HEK293 (cell line): ENCODE data around the gene PRRC2C.

Source experiments
- CTCF ChIA-PET: fragments of 350-600 bp; formaldehyde crosslinking; extraction: SDS; loops from one replicate; lab custom pipeline; 2021; ENCODE audit warnings: antibody characterized with exemption; lab: Yijun Ruan, JAX
- POLR2A ChIA-PET: fragments of 300-600 bp; formaldehyde crosslinking; extraction: SDS; loops from one replicate; lab custom pipeline; 2020; ENCODE audit warnings: antibody characterized with exemption, inconsistent platforms; lab: Yijun Ruan, JAX
- H3K27ac ChIP-seq: fragments of 200-500 bp; sonication (Bioruptor generic); 2 replicates; pipeline ENCODE4 v1.5.1; 2014; ENCODE audit warnings: low read depth, low read length, control low read depth, inconsistent platforms; ENCODE audit errors: extremely low read depth
- H3K36me3 ChIP-seq, 2 experiments: fragments of 200-500 bp in 1 of 2; sonication (Bioruptor generic) in 1 of 2; 1 replicate in 1 of 2; 2 replicates in 1 of 2; pipeline ENCODE4 v1.5.1; 2014 to 2017; ENCODE audit warnings: inconsistent platforms in 2 of 2, low read length in 2 of 2; ENCODE audit not compliant: control insufficient read depth in 2 of 2, insufficient read depth in 1 of 2
- H3K4me1 ChIP-seq: fragments of 200-500 bp; sonication (Bioruptor generic); 2 replicates; pipeline ENCODE4 v1.5.1; 2014; ENCODE audit warnings: mild to moderate bottlenecking, low read length, inconsistent platforms; ENCODE audit not compliant: control insufficient read depth, insufficient read depth
- H3K4me3 ChIP-seq: 2 replicates; pipeline ENCODE4 v1.5.1; 2011; ENCODE audit warnings: low read depth, mild to moderate bottlenecking, control low read depth, low read length, moderate library complexity
- H3K9me3 ChIP-seq: fragments of 200-500 bp; sonication (Bioruptor generic); 2 replicates; pipeline ENCODE4 v1.5.1; 2014; ENCODE audit warnings: low read depth, low read length, inconsistent platforms; ENCODE audit not compliant: control insufficient read depth, insufficient read depth
- EGR2 ChIP-seq: fragments of 450-650 bp; formaldehyde crosslinking; IDR thresholded peaks from 2 replicates; pipeline ENCODE4 v1.5.1; 2016; ENCODE audit warnings: low read depth, missing biosample characterization, missing genetic modification characterization
- GLIS1 ChIP-seq: fragments of 450-650 bp; formaldehyde crosslinking; IDR thresholded peaks from 2 replicates; pipeline ENCODE4 v1.5.1; 2016; ENCODE audit warnings: missing biosample characterization, missing genetic modification characterization
- OVOL3 ChIP-seq: fragments of 450-650 bp; formaldehyde crosslinking; IDR thresholded peaks from 2 replicates; pipeline ENCODE4 v1.5.1; 2016; ENCODE audit warnings: missing biosample characterization, missing genetic modification characterization
- PRDM6 ChIP-seq: fragments of 450-650 bp; formaldehyde crosslinking; IDR thresholded peaks from 2 replicates; pipeline ENCODE4 v1.5.1; 2017; ENCODE audit warnings: missing biosample characterization, missing genetic modification characterization
- TCF7L2 ChIP-seq: IDR thresholded peaks from 2 replicates; pipeline ENCODE4 v1.6.1; 2011; ENCODE audit warnings: low read depth, mild to moderate bottlenecking, inconsistent platforms, low read length, moderate library complexity, borderline replicate concordance
- ZBTB10 ChIP-seq: fragments of 450-650 bp; formaldehyde crosslinking; IDR thresholded peaks from 2 replicates; pipeline ENCODE4 v1.5.1; 2016; ENCODE audit warnings: missing biosample characterization, missing genetic modification characterization
- ZFP41 ChIP-seq: fragments of 450-650 bp; formaldehyde crosslinking; IDR thresholded peaks from 2 replicates; pipeline ENCODE4 v1.5.1; 2016; ENCODE audit warnings: missing biosample characterization, missing genetic modification characterization, borderline replicate concordance
- ZNF121 ChIP-seq: fragments of 450-650 bp; formaldehyde crosslinking; IDR thresholded peaks from 2 replicates; pipeline ENCODE4 v1.5.1; 2016; ENCODE audit warnings: missing biosample characterization, missing genetic modification characterization
- ZNF148 ChIP-seq: fragments of 450-650 bp; formaldehyde crosslinking; IDR thresholded peaks from 2 replicates; pipeline ENCODE4 v1.5.0; 2017; ENCODE audit warnings: missing biosample characterization, missing genetic modification characterization, borderline replicate concordance
- ZNF155 ChIP-seq: fragments of 450-650 bp; formaldehyde crosslinking; IDR thresholded peaks from 2 replicates; pipeline ENCODE4 v1.5.1; 2016; ENCODE audit warnings: missing biosample characterization, missing genetic modification characterization
- ZNF175 ChIP-seq: fragments of 450-650 bp; formaldehyde crosslinking; IDR thresholded peaks from 2 replicates; pipeline ENCODE4 v1.5.1; 2016; ENCODE audit warnings: missing biosample characterization, missing genetic modification characterization
- ZNF362 ChIP-seq: fragments of 450-650 bp; formaldehyde crosslinking; IDR thresholded peaks from 2 replicates; pipeline ENCODE4 v1.5.1; 2016; ENCODE audit warnings: missing biosample characterization, missing genetic modification characterization
- ZNF513 ChIP-seq: fragments of 450-650 bp; IDR thresholded peaks from 2 replicates; pipeline ENCODE4 v1.5.1; 2018; ENCODE audit warnings: missing biosample characterization, missing genetic modification characterization
- ZNF514 ChIP-seq: fragments of 450-650 bp; formaldehyde crosslinking; IDR thresholded peaks from 2 replicates; pipeline ENCODE4 v1.5.1; 2016; ENCODE audit warnings: missing biosample characterization, missing genetic modification characterization
- ZNF624 ChIP-seq: fragments of 450-650 bp; formaldehyde crosslinking; IDR thresholded peaks from 2 replicates; pipeline ENCODE4 v1.5.1; 2017; ENCODE audit warnings: missing biosample characterization, missing genetic modification characterization
- ZNF654 ChIP-seq: fragments of 450-650 bp; formaldehyde crosslinking; IDR thresholded peaks from 2 replicates; pipeline ENCODE4 v1.5.1; 2016; ENCODE audit warnings: low read depth, missing biosample characterization, missing genetic modification characterization
- ZSCAN18 ChIP-seq: fragments of 450-650 bp; formaldehyde crosslinking; IDR thresholded peaks from 2 replicates; pipeline ENCODE4 v1.5.1; 2016; ENCODE audit warnings: missing biosample characterization, missing genetic modification characterization
- ZSCAN30 ChIP-seq: fragments of 450-650 bp; IDR thresholded peaks from 2 replicates; pipeline ENCODE4 v1.5.1; 2018; ENCODE audit warnings: missing biosample characterization, mild to moderate bottlenecking, missing genetic modification characterization, moderate library complexity
- ZSCAN4 ChIP-seq: fragments of 450-650 bp; formaldehyde crosslinking; IDR thresholded peaks from 2 replicates; pipeline ENCODE4 v1.5.1; 2017; ENCODE audit warnings: missing biosample characterization, missing genetic modification characterization

The PRRC2C gene

GRCh38 chr1:171506525-171507304 lies 21.4 kb downstream of the PRRC2C start (continued):
- TF ChIP-seq EGR2 (tag by site-specific recombination) = 0 out of 2 replicates have a peak, but pooled peaks have one; percentile 6
- TF ChIP-seq ZNF362 (tag by site-specific recombination) = 0 out of 2 replicates have a peak, but pooled peaks have one; percentile 26
- peak; percentile 78 for TF ChIP-seq ZSCAN4 (tag by site-specific recombination)
- 0 out of 2 replicates have a peak, but pooled peaks have one; percentile 37 for TF ChIP-seq ZSCAN30 (tag by site-specific recombination)
- TF ChIP-seq PRDM6 (tag by site-specific recombination) = 0 out of 2 replicates have a peak, but pooled peaks have one; percentile 21
- peak; percentile 58 for TF ChIP-seq TCF7L2
- TF ChIP-seq GLIS1 = peak; percentile 44; the same call in 1 of the 2 replicates
- TF ChIP-seq OVOL3 = no peak

GRCh38 chr1:171507435-171507834 lies 22.1 kb downstream of the PRRC2C start:
- CTCF ChIA-PET = interaction anchor here (0.6 to 0.9 kb wide), 2 partner anchors 14 to 258 kb away, joined by 3 read pairs; no protein-coding TSS in a partner anchor
- POLR2A ChIA-PET = no interaction called here
- Histone ChIP-seq H3K27ac (no peak overlapping the region), H3K36me3 (peaks cover 0 to 7% of the 10 kb centered on the region in 2 experiments; a peak in 2 of 3 replicates), H3K4me3 (no peak overlapping the region), H3K4me1 (0 out of 2 replicates have a peak, but pooled peaks cover 5% of the 10 kb centered on the region), H3K9me3 (no peaks in the 10 kb centered on the region)
- no peak for TF ChIP-seq ZNF514 (tag by site-specific recombination)
- TF ChIP-seq ZNF121 (tag by site-specific recombination) = no peak
- no peak for TF ChIP-seq ZNF155
- no peak for TF ChIP-seq ZSCAN18 (tag by site-specific recombination)
- TF ChIP-seq ZNF624 (tag by site-specific recombination) = no peak

- 0 out of 2 replicates have a peak, but pooled peaks cover 5% of the 10 kb centered on the region for H3K4me1 ChIP-seq
- CTCF ChIA-PET = no interaction called here
- POLR2A ChIA-PET = no interaction called here
- H3K9me3 ChIP-seq = no peaks in the 10 kb centered on the region
- peaks cover 3 to 14% of the 10 kb centered on the region in 2 experiments for H3K36me3 ChIP-seq
- H3K27ac ChIP-seq = no peak overlapping the region
- no peak overlapping the region for H3K4me3 ChIP-seq
- TF ChIP-seq ZNF654 (no peak), OVOL3 (no peak), ZNF175 (tag by site-specific recombination) (no peak), ZNF513 (tag by site-specific recombination) (no peak), ZBTB10 (tag by site-specific recombination) (no peak), ZFP41 (no peak), ZNF148 (tag by site-specific recombination) (no peak)
Observed at GRCh38 chr1:171509191-171509590, 23.9 kb downstream of the PRRC2C start.
